GM12875 (cell line): ENCODE results near the gene NRSN2.

Source experiments
- H3K4me3 ChIP-seq: one replicate; pipeline ENCODE4 v1.5.1; 2011; ENCODE audit warnings: low read depth, low read length, control low read depth
- CTCF ChIP-seq: IDR thresholded peaks from 2 replicates; pipeline ENCODE4 v1.5.1; 2011; ENCODE audit warnings: low read depth, mild to moderate bottlenecking, control low read depth, inconsistent platforms, low read length, moderate library complexity, borderline replicate concordance; ENCODE audit not compliant: insufficient read depth

The NRSN2 gene

DNA sequence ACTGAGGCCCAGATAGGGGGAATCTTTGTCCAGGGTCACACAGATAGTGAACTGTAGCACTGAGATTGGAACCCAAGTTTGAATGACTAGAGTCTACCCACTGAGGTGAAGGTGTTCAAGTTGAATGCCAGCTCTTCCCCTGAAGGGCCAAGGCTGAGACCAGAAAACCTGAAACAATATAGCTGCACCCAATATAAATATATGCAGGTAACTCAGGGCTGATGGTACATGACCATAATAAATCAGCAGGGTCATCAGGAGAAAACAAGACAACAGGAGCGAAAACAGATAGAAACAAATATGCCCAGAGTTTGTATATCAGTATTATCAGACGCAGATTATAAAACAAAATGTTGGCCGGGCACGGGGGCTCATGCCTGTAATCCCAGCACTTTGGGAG lies 57.2 kb downstream of the NRSN2 start:
- TF ChIP-seq CTCF = no peak
- H3K4me3 ChIP-seq = no peak overlapping the region
